Mucosa of gallbladder (tissue), 1 donor: Measurements from ENCODE around the gene CPEB3. TPM values are rescaled to one million over a fixed set of nuclear protein-coding genes. Genes with fewer than 3 reads are reported as not detected.
"Not testable (repeated sequence)": the region's sequence is repeated elsewhere in the genome, so short reads cannot be mapped to it uniquely, and the experiment has no call there.

Source experiments
- DNase-seq: peaks from one replicate; pipeline ENCODE4 v3.0.0-alpha.2; 2020; ENCODE audit warnings: low spot score
- total RNA-seq: library from RNA; stranded (reverse); gene quantifications from one replicate; pipeline ENCODE4 v1.2.1, GENCODE V29; 2021
- donor health status: DM: no; HTN: no; CAD: no.

The CPEB3 gene
- total RNA-seq = 9.7 TPM

- peak; percentile 96 for DNase-seq
Observed at GRCh38 chr10:92290837-92291615, at the start of gene CPEB3, which contains the start of gene MARCHF5. Gene CPEB3, minus strand, starts transcription at chr10:92291078. Its CDS starts 50,728 bp downstream, at chr10:92240350. Gene MARCHF5, plus strand, starts transcription at chr10:92291167. Its CDS starts 328 bp downstream, at chr10:92291495.

GRCh38 chr10:92329927-92330326 is 39.0 kb upstream of the CPEB3 start:
- not testable (repeated sequence) for DNase-seq

GRCh38 chr10:92328993-92329392 is 38.1 kb upstream of the CPEB3 start:
- no peak for DNase-seq

- no peak for DNase-seq
Observed at GRCh38 chr10:92327445-92328433, 36.9 kb upstream of the CPEB3 start.

- DNase-seq = no peak
Observed at GRCh38 chr10:92323079-92323478, 32.2 kb upstream of the CPEB3 start.

GRCh38 chr10:92316610-92317009 is 25.7 kb upstream of the CPEB3 start:
- no peak for DNase-seq

- DNase-seq = no peak
Observed at GRCh38 chr10:92313750-92314149, 22.9 kb upstream of the CPEB3 start.

GRCh38 chr10:92309272-92309671 is 18.4 kb upstream of the CPEB3 start:
- no peak for DNase-seq

GRCh38 chr10:92305133-92306072 is 14.5 kb upstream of the CPEB3 start:
- DNase-seq = no peak

GRCh38 chr10:92304061-92304460 is 13.2 kb upstream of the CPEB3 start:
- no peak for DNase-seq

- DNase-seq = no peak
Observed at GRCh38 chr10:92303096-92303495, 12.2 kb upstream of the CPEB3 start.

- no peak for DNase-seq
Observed at GRCh38 chr10:92298487-92298886, 7.6 kb upstream of the CPEB3 start.

GRCh38 chr10:92291921-92292845 is 1.3 kb upstream of the CPEB3 start:
- DNase-seq = peak; percentile 35

- no peak for DNase-seq
Observed at GRCh38 chr10:92291616-92291865, 663 bp upstream of the CPEB3 start.

- peak; percentile 37 for DNase-seq
Observed at GRCh38 chr10:92290076-92290836, 622 bp downstream of the CPEB3 start.

- no peak for DNase-seq
Observed at GRCh38 chr10:92284112-92284704, 6.7 kb downstream of the CPEB3 start.

- DNase-seq = no peak
Observed at GRCh38 chr10:92278996-92279696, 11.7 kb downstream of the CPEB3 start.

- no peak for DNase-seq
Observed at GRCh38 chr10:92274071-92274470, 16.8 kb downstream of the CPEB3 start.

GRCh38 chr10:92268748-92269147 is 22.1 kb downstream of the CPEB3 start:
- DNase-seq = no peak
